GM23248 (cell line): ENCODE measurements around the gene RPS6KA3. TPM values are rescaled to one million over a fixed set of nuclear protein-coding genes. Genes with fewer than 3 reads are reported as not detected.

Source experiments
- DNase-seq: peaks from one replicate; pipeline ENCODE4 v3.0.0-alpha.2; 2015
- H2AFZ ChIP-seq: fragments of 200-600 bp; sonication (generic); 2 replicates; pipeline ENCODE4 v1.6.1; 2016; ENCODE audit warnings: antibody characterized with exemption
- H3F3A ChIP-seq: fragments of 200-600 bp; sonication (generic); 2 replicates; pipeline ENCODE4 v1.6.1; 2016; ENCODE audit warnings: mild to moderate bottlenecking, antibody characterized with exemption, mixed run types; ENCODE audit not compliant: insufficient read depth
- H3K27ac ChIP-seq: fragments of 200-600 bp; sonication (generic); 2 replicates; pipeline ENCODE4 v1.5.1; 2016; ENCODE audit warnings: mild to moderate bottlenecking
- H3K27me3 ChIP-seq: fragments of 200-600 bp; sonication (generic); replicated peaks from 2 replicates; pipeline ENCODE4 v1.6.1; 2016; ENCODE audit warnings: mild to moderate bottlenecking; ENCODE audit not compliant: insufficient read depth
- H3K36me3 ChIP-seq: fragments of 200-600 bp; sonication (generic); 2 replicates; pipeline ENCODE4 v1.6.1; 2016; ENCODE audit warnings: low read depth, mild to moderate bottlenecking
- H3K4me1 ChIP-seq: fragments of 200-600 bp; sonication (generic); 2 replicates; pipeline ENCODE4 v1.6.1; 2016; ENCODE audit warnings: mild to moderate bottlenecking; ENCODE audit not compliant: insufficient read depth
- H3K4me2 ChIP-seq: fragments of 200-600 bp; sonication (generic); one replicate; pipeline ENCODE4 v1.6.1; 2016; ENCODE audit warnings: mild to moderate bottlenecking; ENCODE audit not compliant: unreplicated experiment
- H3K4me3 ChIP-seq: fragments of 200-600 bp; sonication (generic); 2 replicates; pipeline ENCODE4 v1.5.1; 2016; ENCODE audit warnings: mild to moderate bottlenecking
- H3K79me2 ChIP-seq: fragments of 200-600 bp; sonication (generic); 2 replicates; pipeline ENCODE4 v1.6.1; 2016; ENCODE audit warnings: mild to moderate bottlenecking; ENCODE audit not compliant: insufficient read depth
- H3K9ac ChIP-seq: fragments of 200-600 bp; sonication (generic); 2 replicates; pipeline ENCODE4 v1.6.1; 2016; ENCODE audit warnings: mild to moderate bottlenecking
- H3K9me2 ChIP-seq: fragments of 200-600 bp; sonication (generic); 2 replicates; pipeline ENCODE4 v1.6.1; 2016; ENCODE audit warnings: mixed run types, mild to moderate bottlenecking, moderate library complexity; ENCODE audit not compliant: insufficient read depth
- H3K9me3 ChIP-seq: fragments of 200-600 bp; sonication (generic); one replicate; pipeline ENCODE4 v1.6.1; 2017; ENCODE audit warnings: low read depth
- H4K20me1 ChIP-seq: fragments of 200-600 bp; sonication (generic); 2 replicates; pipeline ENCODE4 v1.6.0; 2016; ENCODE audit not compliant: insufficient read depth
- EZH2 ChIP-seq: fragments of 200-600 bp; sonication (generic); IDR thresholded peaks from 2 replicates; pipeline ENCODE4 v1.6.1; 2018; ENCODE audit warnings: antibody characterized with exemption, mild to moderate bottlenecking; ENCODE audit not compliant: insufficient read depth, poor library complexity, severe bottlenecking
- EZH2phosphoT487 ChIP-seq: fragments of 200-600 bp; sonication (generic); IDR thresholded peaks from 2 replicates; pipeline ENCODE4 v1.6.1; 2018; ENCODE audit warnings: antibody characterized with exemption, moderate library complexity, mild to moderate bottlenecking, low read depth; ENCODE audit not compliant: insufficient read depth
- WGBS, 2 experiments: methylation state at CpG; one replicate each; pipeline ENCODE4 v1.1.6; 2015 to 2017; ENCODE audit warnings: low lambda C conversion rate in 2 of 2, low coverage in 1 of 2; ENCODE audit errors: missing lambda C conversion rate in 2 of 2; 5-methylcytosine and 5-hydroxymethylcytosine counted together
- in situ Hi-C: fragments of 300-500 bp; cut with MboI; formaldehyde crosslinking; loops from 2 replicates; pipeline ENCODE4 v1.15.0; 2020
- polyA plus RNA-seq: library from polyadenylated mRNA; unstranded; fragments of >200 nt; fragmentation: Nextera tagmentation; extraction: Ambion mirVana; gene quantifications from 2 replicates; pipeline ENCODE4 v1.2.1, GENCODE V29; 2016
- total RNA-seq: library from RNA; depleted of rRNA; stranded (reverse); fragments of >200 nt; shearing (Covaris generic); gene quantifications from 2 replicates; pipeline ENCODE4 v1.2.3, GENCODE V29; 2014

RPS6KA3 gene
- total and polyA plus RNA-seq, 2 experiments from 2014 or later, result 8.1 to 33.8 TPM

- WGBS, 2 experiments, result 48 to 50% methylated on average over 2 to 3 of the region's 3 CpGs
- Histone ChIP-seq H3K27ac (no peak overlapping the region), H3K36me3 (no peaks in the 10 kb centered on the region), H3F3A (no peaks in the 10 kb centered on the region; the same call in 1 of the 2 replicates), H3K27me3 (no peaks in the 10 kb centered on the region), H3K4me3 (no peak overlapping the region), H3K9ac (no peak overlapping the region), H2AFZ (no peak overlapping the region), H3K4me2 (no peak overlapping the region), H4K20me1 (no peaks in the 10 kb centered on the region), H3K4me1 (peaks cover 21% of the 10 kb centered on the region), H3K79me2 (peaks cover 38% of the 10 kb centered on the region), H3K9me3 (no peaks in the 10 kb centered on the region), H3K9me2 (no peaks in the 10 kb centered on the region)
- DNase-seq, result peak; percentile 18
- TF ChIP-seq EZH2phosphoT487, result no peak
- TF ChIP-seq EZH2, result no peak
- in situ Hi-C loops, result no loop called here
Observed at GRCh38 chrX:20221902-20222301, 44.8 kb downstream of the RPS6KA3 start.

GRCh38 chrX:20218836-20219505 lies 47.7 kb downstream of the RPS6KA3 start:
- H3K27me3 ChIP-seq, result no peaks in the 10 kb centered on the region
- H3K4me3 ChIP-seq, result no peak overlapping the region
- H3K9me2 ChIP-seq, result no peaks in the 10 kb centered on the region
- no peaks in the 10 kb centered on the region for H4K20me1 ChIP-seq
- H3K27ac ChIP-seq, result no peak overlapping the region
- in situ Hi-C loops, result no loop called here
- H3F3A ChIP-seq, result no peaks in the 10 kb centered on the region; the same call in 1 of the 2 replicates
- no peak for DNase-seq
- H3K9me3 ChIP-seq, result no peaks in the 10 kb centered on the region
- no peak for TF ChIP-seq EZH2
- no peak for TF ChIP-seq EZH2phosphoT487
- H3K79me2 ChIP-seq, result peaks cover 64% of the 10 kb centered on the region
- H3K4me1 ChIP-seq, result peaks cover 15% of the 10 kb centered on the region; the same call in 1 of the 2 replicates
- H3K36me3 ChIP-seq, result no peaks in the 10 kb centered on the region
- no peak overlapping the region for H2AFZ ChIP-seq
- H3K9ac ChIP-seq, result no peak overlapping the region
- 45 to 50% methylated on average over 9 of the region's 9 CpGs for WGBS, 2 experiments
- no peak overlapping the region for H3K4me2 ChIP-seq

GRCh38 chrX:20217906-20218305 lies 48.8 kb downstream of the RPS6KA3 start:
- Histone ChIP-seq H3K9me2 (no peaks in the 10 kb centered on the region), H2AFZ (no peak overlapping the region), H3K9me3 (no peaks in the 10 kb centered on the region), H3K27ac (no peak overlapping the region), H3K4me1 (peaks cover 15% of the 10 kb centered on the region; the same call in 1 of the 2 replicates), H3K27me3 (no peaks in the 10 kb centered on the region), H3K4me2 (peak overlapping the region; percentile 37), H3F3A (no peaks in the 10 kb centered on the region; the same call in 1 of the 2 replicates), H3K36me3 (no peaks in the 10 kb centered on the region), H3K79me2 (peaks cover 61% of the 10 kb centered on the region), H3K4me3 (no peak overlapping the region), H3K9ac (no peak overlapping the region), H4K20me1 (no peaks in the 10 kb centered on the region)
- TF ChIP-seq EZH2, result no peak
- TF ChIP-seq EZH2phosphoT487, result no peak
- peak; percentile 6 for DNase-seq
- in situ Hi-C loops, result no loop called here
- WGBS, 2 experiments, result 23 to 35% methylated on average over 2 of the region's 2 CpGs

GRCh38 chrX:20217271-20217670 lies 49.4 kb downstream of the RPS6KA3 start:
- TF ChIP-seq EZH2phosphoT487 (no peak), EZH2 (no peak)
- H3K27me3 ChIP-seq, result no peaks in the 10 kb centered on the region
- H4K20me1 ChIP-seq, result no peaks in the 10 kb centered on the region
- peak overlapping the region; percentile 15; the same call in 1 of the 2 replicates for H3K4me3 ChIP-seq
- in situ Hi-C loops, result no loop called here
- no peak overlapping the region for H3K9ac ChIP-seq
- peaks cover 15% of the 10 kb centered on the region; the same call in 1 of the 2 replicates for H3K4me1 ChIP-seq
- no peaks in the 10 kb centered on the region for H3K9me2 ChIP-seq
- no peaks in the 10 kb centered on the region for H3K9me3 ChIP-seq
- peak; percentile 79 for DNase-seq
- H3F3A ChIP-seq, result no peaks in the 10 kb centered on the region; the same call in 1 of the 2 replicates
- peak overlapping the region; percentile 37 for H3K4me2 ChIP-seq
- no peak overlapping the region for H2AFZ ChIP-seq
- no peaks in the 10 kb centered on the region for H3K36me3 ChIP-seq
- 0% methylated on average over 1 of the region's 1 CpG for WGBS, 2 experiments
- H3K27ac ChIP-seq, result no peak overlapping the region
- peaks cover 62% of the 10 kb centered on the region for H3K79me2 ChIP-seq
